Body of pancreas (tissue), 4 donors: Measurements from ENCODE around the gene MAST4. TPM values are rescaled to one million over a fixed set of nuclear protein-coding genes. Genes with fewer than 3 reads are reported as not detected.

Experiments used
- ATAC-seq: fragments of 150-250 bp; one replicate; pipeline ENCODE4 v1.9.1; 2016
- DNase-seq, 4 donors: peaks; one replicate each; pipeline ENCODE4 v3.0.0-alpha.2; 2019
- H3K27ac ChIP-seq, 4 donors: fragments of 200-600 bp; sonication (generic); 1 replicate in 3 of 4; 2 replicates in 1 of 4; pipeline versions ENCODE4 v1.5.1 to v1.6.1; 2016 to 2019; ENCODE audit warnings: mild to moderate bottlenecking in 1 of 4, mixed read lengths in 1 of 4, moderate library complexity in 1 of 4
- H3K27me3 ChIP-seq, 2 donors: fragments of 200-600 bp; sonication (generic); one replicate each; pipeline ENCODE4 v1.6.0; 2016; ENCODE audit warnings: mild to moderate bottlenecking in 1 of 2
- H3K36me3 ChIP-seq, 2 donors: fragments of 200-600 bp; sonication (generic); replicated peaks in 1 of 2; 2 replicates each; pipeline ENCODE4 v1.5.1; 2016; ENCODE audit warnings: low read depth in 2 of 2; ENCODE audit not compliant: insufficient read depth in 1 of 2
- H3K4me1 ChIP-seq: fragments of 200-600 bp; sonication (generic); one replicate; pipeline ENCODE4 v1.6.0; 2016
- H3K4me3 ChIP-seq, 2 donors: fragments of 200-600 bp; sonication (generic); 1 replicate in 1 of 2; 2 replicates in 1 of 2; pipeline ENCODE4 v1.5.1; 2016 to 2019
- H3K9me3 ChIP-seq, 3 donors: fragments of 200-600 bp; sonication (generic); 1 replicate in 2 of 3; 2 replicates in 1 of 3; pipeline ENCODE4 v1.5.1; 2016
- POLR2A ChIP-seq, 3 donors: fragments of 450-650 bp; IDR thresholded peaks; one replicate each; pipeline ENCODE4 v1.6.1; 2016; ENCODE audit warnings: antibody characterized with exemption in 3 of 3, mild to moderate bottlenecking in 2 of 3
- WGBS, 2 donors: methylation state at CpG; one replicate each; pipeline ENCODE4 v1.1.5; 2017; 5-methylcytosine and 5-hydroxymethylcytosine counted together
- intact Hi-C: fragments of 100-400 bp; cut with DNase I; formaldehyde crosslinking; loops from one replicate; pipeline ENCODE4 v1.15.1; 2023
- total RNA-seq, 2 donors: library from RNA; depleted of rRNA; stranded (reverse); fragments of >200 nt; gene quantifications; one replicate each; pipeline ENCODE4 v1.1.0, GENCODE V29; 2016
- TF ChIP-seq, protein P1 (sequence below), 7 experiments: fragments of 450-650 bp in 4 of 7; fragments of 200-600 bp in 3 of 7; sonication (generic) in 3 of 7; IDR thresholded peaks; one replicate each; pipeline ENCODE4 v1.5.1; 2016 to 2019; ENCODE audit warnings: antibody characterized with exemption in 7 of 7

Gene MAST4
- total RNA-seq, 2 donors from 2014 or later = 17.9 to 29.7 TPM

DNA sequence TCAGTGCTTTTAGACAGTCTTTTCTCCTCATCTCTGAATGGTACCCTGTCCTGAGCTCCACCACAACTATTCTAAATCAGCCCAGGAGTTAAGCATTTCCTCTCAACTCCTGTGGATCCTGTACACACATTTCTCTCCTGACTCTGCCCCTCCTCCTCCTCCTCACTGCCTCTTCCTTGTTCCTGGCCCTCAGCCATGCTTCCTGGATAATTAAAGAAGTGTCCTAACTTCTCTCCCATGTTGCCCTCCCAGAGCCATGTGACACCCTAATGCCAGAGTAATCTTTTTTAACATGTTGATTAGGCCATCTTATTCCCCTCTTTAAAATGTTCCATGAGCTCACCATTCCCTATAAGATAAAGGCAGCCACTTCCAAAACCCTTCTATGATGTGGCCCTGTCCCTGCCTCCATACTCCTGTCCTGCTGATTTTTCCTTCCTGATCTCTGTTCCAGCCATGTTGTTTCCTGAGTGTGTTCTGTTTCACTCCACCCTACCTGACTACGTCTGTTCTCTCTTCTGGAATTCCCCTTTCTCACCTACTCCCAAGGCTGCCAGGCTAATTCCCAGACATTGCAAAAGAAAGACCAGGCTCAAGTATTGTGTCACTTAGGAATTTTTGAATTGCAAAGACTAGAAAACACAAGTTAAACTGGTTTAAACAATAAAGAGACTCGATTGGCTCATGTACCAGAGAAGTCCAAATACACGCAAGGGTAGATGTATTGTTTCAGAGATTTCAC lies 295.2 kb downstream of the MAST4 start:
- H3K27ac ChIP-seq = peak overlapping the region in 3 of 4 donors; percentile 26 to 54 (median 40)
- intact Hi-C loops = no loop called here
- peak; percentile 59 for ATAC-seq

GRCh38 chr5:66892716-66893115 lies 296.5 kb downstream of the MAST4 start:
- 77 to 84% methylated on average over 3 of the region's 3 CpGs for WGBS, 2 donors
- ATAC-seq (no peak), DNase-seq (no peak)
- Histone ChIP-seq H3K4me3 (no peak overlapping the region), H3K27ac (no peak overlapping the region), H3K4me1 (peaks cover 20% of the 10 kb centered on the region), H3K27me3 (no peaks in the 10 kb centered on the region), H3K36me3 (no peaks in the 10 kb centered on the region), H3K9me3 (no peaks in the 10 kb centered on the region)
- no peak for TF ChIP-seq POLR2A (IDR thresholded peaks at IDR 0.05)
- TF ChIP-seq, protein P1, sequence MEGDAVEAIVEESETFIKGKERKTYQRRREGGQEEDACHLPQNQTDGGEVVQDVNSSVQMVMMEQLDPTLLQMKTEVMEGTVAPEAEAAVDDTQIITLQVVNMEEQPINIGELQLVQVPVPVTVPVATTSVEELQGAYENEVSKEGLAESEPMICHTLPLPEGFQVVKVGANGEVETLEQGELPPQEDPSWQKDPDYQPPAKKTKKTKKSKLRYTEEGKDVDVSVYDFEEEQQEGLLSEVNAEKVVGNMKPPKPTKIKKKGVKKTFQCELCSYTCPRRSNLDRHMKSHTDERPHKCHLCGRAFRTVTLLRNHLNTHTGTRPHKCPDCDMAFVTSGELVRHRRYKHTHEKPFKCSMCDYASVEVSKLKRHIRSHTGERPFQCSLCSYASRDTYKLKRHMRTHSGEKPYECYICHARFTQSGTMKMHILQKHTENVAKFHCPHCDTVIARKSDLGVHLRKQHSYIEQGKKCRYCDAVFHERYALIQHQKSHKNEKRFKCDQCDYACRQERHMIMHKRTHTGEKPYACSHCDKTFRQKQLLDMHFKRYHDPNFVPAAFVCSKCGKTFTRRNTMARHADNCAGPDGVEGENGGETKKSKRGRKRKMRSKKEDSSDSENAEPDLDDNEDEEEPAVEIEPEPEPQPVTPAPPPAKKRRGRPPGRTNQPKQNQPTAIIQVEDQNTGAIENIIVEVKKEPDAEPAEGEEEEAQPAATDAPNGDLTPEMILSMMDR (IDR thresholded peaks at IDR 0.05) = no peak
- intact Hi-C loops = no loop called here

More for the DNA sequence above, 295.2 kb downstream of the MAST4 start:
- Histone ChIP-seq H3K27me3 (no peaks in the 10 kb centered on the region), H3K4me3 (no peak overlapping the region), H3K36me3 (no peaks in the 10 kb centered on the region), H3K9me3 (peaks cover 0 to under 1% (median 0%) of the 10 kb centered on the region in 3 donors), H3K4me1 (peaks cover 20% of the 10 kb centered on the region)
- TF ChIP-seq, protein P1 (IDR thresholded peaks at IDR 0.05) = no peak
- TF ChIP-seq POLR2A (IDR thresholded peaks at IDR 0.05) = no peak
- 48 to 57% methylated on average over 3 of the region's 3 CpGs for WGBS, 2 donors
- peak in 3 of 4 donors; percentile 13 to 16 (median 15) for DNase-seq

DNA sequence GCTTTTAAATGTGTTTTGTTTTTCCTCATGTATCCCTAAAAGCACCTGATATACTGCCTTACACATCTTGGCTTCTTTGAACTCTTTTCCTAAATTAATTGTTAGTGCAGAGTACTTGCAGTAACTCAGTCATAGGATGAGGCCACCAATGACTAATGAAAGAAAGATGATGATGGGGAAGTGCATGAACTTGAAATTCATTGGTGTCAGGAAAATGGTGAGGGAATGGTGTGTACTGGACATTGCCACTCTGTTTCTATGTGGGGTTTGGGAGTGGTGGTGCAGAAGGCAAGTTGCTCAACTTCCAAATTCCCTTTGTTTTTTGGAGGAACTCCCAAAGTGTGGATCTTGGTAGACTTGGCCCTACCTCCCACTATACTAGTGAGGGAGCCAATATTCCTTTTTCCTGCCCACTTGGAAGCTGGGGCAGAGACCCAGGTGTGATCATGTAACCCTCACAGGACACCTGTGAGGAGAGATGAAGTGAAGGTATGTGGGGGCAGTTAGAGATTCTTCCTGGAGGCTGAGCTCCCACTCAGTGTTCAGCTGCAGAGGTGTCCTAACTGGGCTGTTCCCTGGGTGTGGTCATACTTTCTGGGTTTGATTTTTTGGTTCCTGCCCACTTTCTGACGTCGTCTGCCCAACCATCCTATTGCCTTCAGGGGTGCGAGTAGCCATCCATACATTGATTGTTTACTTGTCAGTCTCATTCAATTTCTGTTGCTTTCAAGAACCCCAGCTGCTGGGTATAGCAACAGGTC lies 298.5 kb downstream of the MAST4 start:
- H3K36me3 ChIP-seq = no peaks in the 10 kb centered on the region
- ATAC-seq = no peak
- peaks cover 20% of the 10 kb centered on the region for H3K4me1 ChIP-seq
- no peak overlapping the region for H3K27ac ChIP-seq
- 87 to 93% methylated on average over 3 of the region's 3 CpGs for WGBS, 2 donors
- no peaks in the 10 kb centered on the region for H3K9me3 ChIP-seq
- DNase-seq = no peak
- TF ChIP-seq, protein P1 (IDR thresholded peaks at IDR 0.05) = no peak
- TF ChIP-seq POLR2A (IDR thresholded peaks at IDR 0.05) = no peak
- no peak overlapping the region for H3K4me3 ChIP-seq
- no peaks in the 10 kb centered on the region for H3K27me3 ChIP-seq
- intact Hi-C loops = no loop called here

DNA sequence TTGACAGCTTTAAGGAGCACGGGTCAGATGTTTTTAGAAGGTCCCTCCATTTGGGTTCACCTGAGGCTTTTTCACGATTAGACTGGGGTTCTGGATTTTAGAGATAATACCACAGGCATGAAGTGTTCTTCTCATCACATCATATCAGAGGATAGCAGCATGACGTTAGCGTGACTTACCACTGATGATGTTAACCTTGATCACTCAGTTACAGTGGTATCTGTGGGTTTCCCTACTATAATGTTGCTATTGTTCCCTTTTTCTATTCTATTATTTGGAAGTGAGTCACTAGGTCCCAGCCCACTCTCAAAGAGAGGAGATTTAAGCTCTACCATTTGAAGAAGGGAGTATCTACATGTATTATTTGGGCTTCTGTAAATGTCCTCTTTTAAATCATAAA lies 300.0 kb downstream of the MAST4 start:
- Histone ChIP-seq H3K4me3 (no peak overlapping the region), H3K27ac (no peak overlapping the region), H3K27me3 (no peaks in the 10 kb centered on the region), H3K36me3 (no peaks in the 10 kb centered on the region), H3K4me1 (peaks cover 12% of the 10 kb centered on the region), H3K9me3 (no peaks in the 10 kb centered on the region)
- DNase-seq = no peak
- ATAC-seq = no peak
- TF ChIP-seq, protein P1 (IDR thresholded peaks at IDR 0.05) = no peak
- TF ChIP-seq POLR2A (IDR thresholded peaks at IDR 0.05) = no peak
- intact Hi-C loops = no loop called here
- 82 to 88% methylated on average over 4 of the region's 4 CpGs for WGBS, 2 donors
